HepG2 (cell line): ENCODE data around the gene HOXC4.
"Not testable (repeated sequence)": the region's sequence is repeated elsewhere in the genome, so short reads cannot be mapped to it uniquely, and the experiment has no call there.

Experiments
- CCAR2 ChIP-seq: fragments of 200-400 bp; formaldehyde crosslinking; optimal IDR thresholded peaks from 2 replicates; pipeline ENCODE3; 2018; ENCODE audit warnings: low read depth, mild to moderate bottlenecking, low read length, moderate library complexity
- ELF1 ChIP-seq: sonication (generic); formaldehyde crosslinking; IDR thresholded peaks from 2 replicates; pipeline ENCODE4 v1.4.0; 2020; ENCODE audit warnings: missing genetic modification reagents
- KDM6A ChIP-seq: IDR thresholded peaks from 2 replicates; pipeline ENCODE4 v1.6.1; 2016; ENCODE audit warnings: low read depth
- POLR2A ChIP-seq, 2 experiments: IDR thresholded peaks; 2 replicates each; pipeline ENCODE4 v1.6.1; 2011; ENCODE audit warnings: low read depth in 2 of 2, low read length in 2 of 2, mild to moderate bottlenecking in 1 of 2, moderate library complexity in 1 of 2; ENCODE audit not compliant: insufficient read depth in 1 of 2
- POLR2G ChIP-seq: fragments of 200-400 bp; formaldehyde crosslinking; IDR thresholded peaks from 2 replicates; pipeline ENCODE4 v1.6.1; 2018; ENCODE audit warnings: mild to moderate bottlenecking, low read depth, low read length, moderate library complexity
- RFX5 ChIP-seq: IDR thresholded peaks from 2 replicates; pipeline ENCODE4 v1.6.1; 2011; ENCODE audit warnings: low read depth, low read length, improper control_type of control experiment
- ZFP37 ChIP-seq: sonication (generic); formaldehyde crosslinking; IDR thresholded peaks from 2 replicates; pipeline ENCODE4 v1.4.0; 2020; ENCODE audit warnings: missing genetic modification reagents, borderline replicate concordance
- ZHX1 ChIP-seq: sonication (generic); formaldehyde crosslinking; IDR thresholded peaks from 2 replicates; pipeline ENCODE4 v1.8.1; 2022; ENCODE audit warnings: low read depth, mild to moderate bottlenecking, missing genetic modification reagents
- ZNF550 ChIP-seq: sonication (generic); formaldehyde crosslinking; IDR thresholded peaks from 2 replicates; pipeline ENCODE4 v1.4.0; 2020; ENCODE audit warnings: mild to moderate bottlenecking, missing genetic modification reagents, borderline replicate concordance
- ZNF670 ChIP-seq: sonication (generic); formaldehyde crosslinking; IDR thresholded peaks from 2 replicates; pipeline ENCODE4 v1.8.0; 2022; ENCODE audit warnings: mild to moderate bottlenecking, missing genetic modification reagents, borderline replicate concordance
- TF ChIP-seq, protein P1 (sequence below): sonication (generic); formaldehyde crosslinking; IDR thresholded peaks from 2 replicates; pipeline ENCODE4 v1.4.0; 2020; ENCODE audit warnings: mild to moderate bottlenecking, missing genetic modification reagents, borderline replicate concordance
- TF ChIP-seq, protein P2 (sequence below): sonication (generic); formaldehyde crosslinking; IDR thresholded peaks from 2 replicates; pipeline ENCODE4 v1.4.0; 2020; ENCODE audit warnings: missing genetic modification reagents

GRCh38 chr12:54102223-54102622 is 48.6 kb downstream of the HOXC4 start:
- not testable (repeated sequence) for TF ChIP-seq ZNF670; POLR2A (IDR thresholded peaks at IDR 0.05; ENCODE audit: insufficient read depth in 1 of 2, low read depth in 2 of 2, low read length in 2 of 2); CCAR2; ZNF550 (CRISPR knock-in tag); ZFP37 (CRISPR knock-in tag); RFX5; ZHX1 (CRISPR knock-in tag); POLR2G; ELF1 (CRISPR knock-in tag); KDM6A
- TF ChIP-seq, protein P1, sequence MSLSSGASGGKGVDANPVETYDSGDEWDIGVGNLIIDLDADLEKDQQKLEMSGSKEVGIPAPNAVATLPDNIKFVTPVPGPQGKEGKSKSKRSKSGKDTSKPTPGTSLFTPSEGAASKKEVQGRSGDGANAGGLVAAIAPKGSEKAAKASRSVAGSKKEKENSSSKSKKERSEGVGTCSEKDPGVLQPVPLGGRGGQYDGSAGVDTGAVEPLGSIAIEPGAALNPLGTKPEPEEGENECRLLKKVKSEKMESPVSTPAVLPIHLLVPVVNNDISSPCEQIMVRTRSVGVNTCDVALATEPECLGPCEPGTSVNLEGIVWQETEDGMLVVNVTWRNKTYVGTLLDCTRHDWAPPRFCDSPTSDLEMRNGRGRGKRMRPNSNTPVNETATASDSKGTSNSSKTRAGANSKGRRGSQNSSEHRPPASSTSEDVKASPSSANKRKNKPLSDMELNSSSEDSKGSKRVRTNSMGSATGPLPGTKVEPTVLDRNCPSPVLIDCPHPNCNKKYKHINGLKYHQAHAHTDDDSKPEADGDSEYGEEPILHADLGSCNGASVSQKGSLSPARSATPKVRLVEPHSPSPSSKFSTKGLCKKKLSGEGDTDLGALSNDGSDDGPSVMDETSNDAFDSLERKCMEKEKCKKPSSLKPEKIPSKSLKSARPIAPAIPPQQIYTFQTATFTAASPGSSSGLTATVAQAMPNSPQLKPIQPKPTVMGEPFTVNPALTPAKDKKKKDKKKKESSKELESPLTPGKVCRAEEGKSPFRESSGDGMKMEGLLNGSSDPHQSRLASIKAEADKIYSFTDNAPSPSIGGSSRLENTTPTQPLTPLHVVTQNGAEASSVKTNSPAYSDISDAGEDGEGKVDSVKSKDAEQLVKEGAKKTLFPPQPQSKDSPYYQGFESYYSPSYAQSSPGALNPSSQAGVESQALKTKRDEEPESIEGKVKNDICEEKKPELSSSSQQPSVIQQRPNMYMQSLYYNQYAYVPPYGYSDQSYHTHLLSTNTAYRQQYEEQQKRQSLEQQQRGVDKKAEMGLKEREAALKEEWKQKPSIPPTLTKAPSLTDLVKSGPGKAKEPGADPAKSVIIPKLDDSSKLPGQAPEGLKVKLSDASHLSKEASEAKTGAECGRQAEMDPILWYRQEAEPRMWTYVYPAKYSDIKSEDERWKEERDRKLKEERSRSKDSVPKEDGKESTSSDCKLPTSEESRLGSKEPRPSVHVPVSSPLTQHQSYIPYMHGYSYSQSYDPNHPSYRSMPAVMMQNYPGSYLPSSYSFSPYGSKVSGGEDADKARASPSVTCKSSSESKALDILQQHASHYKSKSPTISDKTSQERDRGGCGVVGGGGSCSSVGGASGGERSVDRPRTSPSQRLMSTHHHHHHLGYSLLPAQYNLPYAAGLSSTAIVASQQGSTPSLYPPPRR (CRISPR knock-in tag), result not testable (repeated sequence)
- TF ChIP-seq, protein P2, sequence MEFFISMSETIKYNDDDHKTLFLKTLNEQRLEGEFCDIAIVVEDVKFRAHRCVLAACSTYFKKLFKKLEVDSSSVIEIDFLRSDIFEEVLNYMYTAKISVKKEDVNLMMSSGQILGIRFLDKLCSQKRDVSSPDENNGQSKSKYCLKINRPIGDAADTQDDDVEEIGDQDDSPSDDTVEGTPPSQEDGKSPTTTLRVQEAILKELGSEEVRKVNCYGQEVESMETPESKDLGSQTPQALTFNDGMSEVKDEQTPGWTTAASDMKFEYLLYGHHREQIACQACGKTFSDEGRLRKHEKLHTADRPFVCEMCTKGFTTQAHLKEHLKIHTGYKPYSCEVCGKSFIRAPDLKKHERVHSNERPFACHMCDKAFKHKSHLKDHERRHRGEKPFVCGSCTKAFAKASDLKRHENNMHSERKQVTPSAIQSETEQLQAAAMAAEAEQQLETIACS (CRISPR knock-in tag), result not testable (repeated sequence)
